NCI-H128 (cell line): Measurements from ENCODE around the gene LYPD4.

ENCODE experiments used
- DNase-seq: peaks from one replicate; lab custom pipeline; 2025; ENCODE audit not compliant: unreplicated experiment; lab: John Stamatoyannopoulos, UW

The LYPD4 gene

GRCh38 chr19:41844601-41845000 is at the start of gene LYPD4:
Gene LYPD4 (minus strand): TSS chr19:41844683. CDS start chr19:41839285, 5,398 bp downstream.
- no peak for DNase-seq

DNA sequence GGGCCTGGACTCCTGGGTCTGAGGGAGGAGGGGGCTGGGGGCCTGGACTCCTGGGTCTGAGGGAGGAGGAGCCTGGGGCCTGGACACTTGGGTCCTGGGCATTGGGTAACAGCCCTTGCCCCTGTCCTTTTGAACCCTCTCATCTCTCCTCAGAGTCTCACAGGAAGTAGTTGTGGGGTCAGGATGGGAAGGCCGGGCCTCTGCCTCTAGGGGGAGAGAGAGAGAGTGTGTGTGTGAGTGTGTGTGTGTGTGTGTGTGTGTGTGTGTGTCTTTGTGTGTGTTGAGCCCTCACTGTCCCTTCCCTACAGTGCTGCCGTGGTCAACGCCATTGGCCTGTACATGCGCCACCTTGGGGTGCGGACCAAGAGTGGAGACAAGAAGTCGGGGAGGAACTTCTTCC is 49.4 kb upstream of the LYPD4 start:
- DNase-seq, result no peak

DNA sequence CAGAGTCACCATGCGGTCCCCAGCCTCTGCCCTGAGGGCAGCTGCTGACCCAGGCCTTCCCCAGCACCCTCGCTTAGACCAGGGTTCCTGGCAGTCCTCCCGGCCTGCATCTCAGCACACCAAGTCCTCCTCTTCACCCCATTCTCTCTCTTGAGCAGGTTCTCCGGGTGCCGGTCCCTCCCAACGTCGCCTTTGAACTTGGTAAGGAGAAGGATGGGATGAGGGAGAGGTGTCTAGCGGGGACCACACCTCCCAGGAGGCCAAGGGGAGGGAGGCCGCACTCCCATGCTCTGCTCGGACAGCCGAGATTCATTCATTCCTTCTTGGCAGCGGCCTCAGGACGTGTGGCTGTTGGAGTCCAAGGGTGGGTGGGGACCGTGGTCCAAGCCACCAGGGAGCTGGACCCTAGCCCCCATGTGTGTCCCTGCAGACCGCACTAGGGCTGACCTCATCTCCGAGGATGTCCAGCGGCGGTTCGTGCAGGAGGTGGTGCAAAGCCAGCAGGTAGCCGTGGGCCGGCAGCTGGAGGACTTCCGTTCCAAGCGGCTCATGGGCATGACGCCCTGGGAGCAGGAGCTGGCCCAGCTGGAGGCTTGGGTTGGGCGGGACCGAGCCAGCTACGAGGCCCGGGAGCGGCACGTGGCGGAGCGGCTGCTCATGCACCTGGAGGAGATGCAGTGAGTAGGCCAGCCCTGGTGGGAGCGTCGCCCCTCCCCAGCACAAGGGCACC is 47.9 kb upstream of the LYPD4 start:
- DNase-seq, result no peak

- DNase-seq, result no peak
Measured at GRCh38 chr19:41890936-41891335, 46.5 kb upstream of the LYPD4 start.

GRCh38 chr19:41889896-41890295 is 45.4 kb upstream of the LYPD4 start:
- no peak for DNase-seq

- DNase-seq, result no peak
Measured at GRCh38 chr19:41888926-41889325, 44.4 kb upstream of the LYPD4 start.

GRCh38 chr19:41887711-41888382 is 43.4 kb upstream of the LYPD4 start:
- DNase-seq, result peak; percentile 17

DNA sequence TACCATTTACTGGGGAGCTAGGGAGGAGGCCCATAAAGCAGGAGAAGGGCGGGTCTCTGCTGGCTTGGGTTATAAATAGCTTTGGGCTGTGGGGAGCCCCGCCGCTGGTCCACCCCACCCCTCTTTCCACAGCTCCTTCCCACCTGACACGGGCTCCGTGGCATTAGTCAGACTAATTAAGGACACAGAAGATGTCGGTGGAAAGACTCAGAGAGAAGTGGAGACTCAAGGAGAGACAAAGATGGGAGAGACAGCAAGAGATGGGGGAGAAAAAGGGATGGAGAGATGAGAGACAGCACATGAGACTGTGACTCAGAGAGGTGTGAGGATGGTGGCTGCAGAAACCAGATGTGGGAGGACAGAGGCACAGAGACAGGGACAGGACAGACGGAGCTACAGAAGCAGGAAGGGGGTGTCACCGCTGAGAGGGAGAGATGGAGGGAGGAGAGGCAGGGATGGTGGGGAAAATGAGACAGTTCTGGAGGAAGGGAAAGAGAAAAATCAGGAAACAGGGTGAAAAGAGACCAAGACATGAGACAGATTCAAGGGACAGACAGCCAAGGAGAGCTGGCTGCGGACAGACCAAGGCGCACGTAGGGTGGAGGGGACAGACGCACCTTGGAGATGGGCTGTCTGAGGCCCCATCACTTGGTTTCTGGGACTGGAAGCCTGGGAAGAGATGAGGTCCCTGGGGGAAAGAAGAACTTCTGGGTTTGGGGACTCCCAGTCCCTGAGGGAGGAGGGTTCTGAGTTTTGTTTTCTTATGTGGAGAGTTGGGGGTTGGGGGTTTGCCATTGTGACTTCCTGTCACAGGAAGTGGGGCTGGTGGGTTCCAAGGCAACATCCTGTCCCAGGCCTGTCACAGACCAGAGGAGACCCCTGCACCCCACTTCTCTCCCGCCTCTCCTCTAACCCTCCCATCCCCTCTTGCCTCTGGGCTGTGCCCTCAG is 42.6 kb upstream of the LYPD4 start:
- no peak for DNase-seq

DNA sequence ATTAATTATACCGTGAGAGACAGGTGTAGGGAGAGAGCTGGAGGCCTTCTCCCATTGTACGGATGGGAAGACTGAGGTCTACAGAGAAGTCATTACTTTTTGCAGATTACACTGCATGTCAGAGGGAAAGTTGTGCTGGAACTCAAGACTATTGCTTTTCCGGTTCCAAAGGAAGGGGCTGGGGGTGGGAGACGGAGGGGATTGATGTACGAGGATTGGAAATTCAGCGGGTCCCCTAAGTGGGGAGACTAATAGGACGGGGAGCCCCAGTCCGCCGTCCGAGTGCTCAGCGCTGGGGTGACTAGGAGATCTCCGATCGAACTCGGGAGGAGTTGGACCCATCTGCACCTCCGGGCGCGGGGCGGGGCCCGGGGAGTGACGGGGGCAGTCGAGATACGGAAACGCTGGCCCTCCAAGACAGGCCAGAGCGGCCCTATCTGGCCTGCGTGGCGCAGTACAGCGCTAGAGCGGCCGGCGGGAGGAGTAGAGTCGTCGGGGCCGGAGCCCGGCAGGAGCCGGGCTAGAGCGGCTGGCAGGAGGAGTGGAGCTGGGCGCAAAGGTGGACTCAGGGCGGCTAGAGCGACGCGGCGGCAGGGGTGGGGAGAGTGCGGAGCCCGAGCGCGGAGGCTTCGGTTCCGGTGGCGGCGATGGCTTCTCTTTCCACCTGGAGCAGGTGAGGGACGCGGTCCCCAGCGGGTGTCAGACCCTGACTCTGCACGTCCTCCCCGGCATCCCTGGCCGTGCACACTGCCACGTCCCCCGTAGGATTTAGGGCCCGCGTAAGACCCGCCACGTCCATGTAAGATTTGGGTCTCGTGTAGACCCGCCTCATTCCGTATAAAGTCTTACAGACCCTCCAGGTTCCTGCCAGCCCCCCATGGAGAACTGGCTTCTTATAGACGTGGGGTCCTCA is 39.6 kb upstream of the LYPD4 start:
- peak; percentile 95 for DNase-seq

GRCh38 chr19:41883463-41883820 is 39.0 kb upstream of the LYPD4 start:
- no peak for DNase-seq

DNA sequence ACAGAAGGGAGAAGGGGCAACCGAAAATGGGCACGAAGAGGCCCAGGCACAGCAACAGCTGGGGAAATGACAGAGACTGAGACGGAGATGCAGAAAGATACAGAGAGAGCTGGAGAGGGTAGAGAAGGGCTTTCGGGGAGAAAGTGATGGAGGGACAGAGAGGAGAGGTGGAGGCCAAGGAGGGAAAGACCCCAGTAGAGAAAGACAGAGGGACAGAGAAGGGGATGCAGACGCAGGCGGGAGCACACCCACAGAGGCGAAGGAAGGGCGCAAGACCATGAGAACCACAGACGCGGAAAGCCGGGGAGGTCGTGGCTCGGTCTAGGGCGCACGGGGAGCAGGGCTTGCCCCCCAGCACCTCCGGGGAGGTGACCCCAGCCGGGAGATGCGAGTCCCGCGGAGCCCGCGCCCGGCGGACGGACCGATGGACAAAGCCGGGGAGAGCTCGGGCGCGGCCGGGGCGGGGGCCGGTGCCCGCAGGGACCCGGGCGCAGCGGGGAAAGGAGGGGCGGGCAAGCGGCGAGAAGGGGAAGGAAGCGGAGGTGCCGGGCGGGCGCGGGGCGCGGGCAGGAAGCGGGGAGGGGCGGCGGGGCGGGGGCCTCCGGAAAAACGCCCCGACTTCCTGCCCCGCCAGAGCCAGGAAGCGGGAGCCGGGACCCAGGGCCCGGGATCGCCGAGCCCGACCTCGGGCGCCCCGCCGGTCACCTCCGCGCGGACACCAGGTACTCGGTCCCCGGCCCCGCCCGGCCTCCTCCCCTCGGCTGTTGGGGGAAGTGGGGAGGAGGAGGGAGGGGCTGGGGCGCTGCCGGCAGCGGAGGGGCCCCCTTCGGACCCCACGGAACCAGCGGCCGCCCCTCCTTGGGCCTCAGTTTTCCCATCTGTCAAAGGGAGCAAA is 38.3 kb upstream of the LYPD4 start, which contains the start of gene ARHGEF1:
TSS of gene ARHGEF1 (plus strand) at position 617 of the 895 bp plus-strand sequence. CDS start 4,899 bp downstream, outside the sequence.
- no peak for DNase-seq

GRCh38 chr19:41880329-41880708 is 35.8 kb upstream of the LYPD4 start:
- no peak for DNase-seq

DNA sequence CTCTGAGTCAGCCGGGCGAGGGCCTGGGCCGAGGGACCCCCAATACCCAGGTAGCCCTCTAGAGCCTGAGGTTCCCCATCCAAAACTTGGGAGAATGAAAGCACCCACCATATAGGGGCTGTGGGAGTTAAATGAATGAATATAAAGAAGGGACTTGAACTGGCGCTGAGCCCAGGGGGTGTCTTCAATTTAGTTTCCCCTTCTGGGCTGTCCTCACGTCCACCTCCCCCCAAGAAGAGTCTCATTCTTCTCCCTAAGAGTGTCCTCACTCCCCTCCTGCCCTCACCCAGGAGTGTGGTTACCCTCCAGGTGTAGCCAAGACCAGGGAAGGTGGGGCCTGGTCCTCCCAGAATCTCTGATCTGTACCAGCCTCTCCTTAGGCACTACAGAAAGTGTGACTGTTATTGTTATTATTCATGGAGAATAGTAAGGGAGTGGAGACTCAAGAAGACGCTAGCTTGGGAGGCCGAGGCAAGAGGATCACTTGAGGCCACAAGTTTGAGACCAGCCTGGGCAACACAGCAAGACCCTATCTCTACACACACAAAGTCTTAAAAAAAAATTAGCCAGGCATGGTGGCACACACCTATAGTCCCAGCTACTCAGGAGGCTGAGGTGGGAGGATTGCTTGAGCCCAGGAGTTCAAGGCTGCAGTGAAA is 35.3 kb upstream of the LYPD4 start:
- DNase-seq, result no peak

DNA sequence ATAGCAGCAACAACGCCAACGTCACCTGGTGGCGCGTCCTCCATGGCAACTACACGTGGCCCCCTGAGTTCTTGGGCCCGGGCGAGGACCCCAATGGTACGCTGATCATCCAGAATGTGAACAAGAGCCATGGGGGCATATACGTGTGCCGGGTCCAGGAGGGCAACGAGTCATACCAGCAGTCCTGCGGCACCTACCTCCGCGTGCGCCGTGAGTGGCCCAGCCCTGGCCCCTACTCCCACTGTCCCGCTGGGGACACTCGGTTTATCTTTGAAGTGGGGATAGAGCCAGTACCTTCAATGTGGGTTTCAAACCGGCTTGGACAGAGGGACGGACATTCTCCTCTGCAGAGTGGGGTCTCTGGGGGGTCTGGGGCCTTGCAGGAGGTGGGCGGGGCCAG is 34.6 kb upstream of the LYPD4 start:
- no peak for DNase-seq

DNA sequence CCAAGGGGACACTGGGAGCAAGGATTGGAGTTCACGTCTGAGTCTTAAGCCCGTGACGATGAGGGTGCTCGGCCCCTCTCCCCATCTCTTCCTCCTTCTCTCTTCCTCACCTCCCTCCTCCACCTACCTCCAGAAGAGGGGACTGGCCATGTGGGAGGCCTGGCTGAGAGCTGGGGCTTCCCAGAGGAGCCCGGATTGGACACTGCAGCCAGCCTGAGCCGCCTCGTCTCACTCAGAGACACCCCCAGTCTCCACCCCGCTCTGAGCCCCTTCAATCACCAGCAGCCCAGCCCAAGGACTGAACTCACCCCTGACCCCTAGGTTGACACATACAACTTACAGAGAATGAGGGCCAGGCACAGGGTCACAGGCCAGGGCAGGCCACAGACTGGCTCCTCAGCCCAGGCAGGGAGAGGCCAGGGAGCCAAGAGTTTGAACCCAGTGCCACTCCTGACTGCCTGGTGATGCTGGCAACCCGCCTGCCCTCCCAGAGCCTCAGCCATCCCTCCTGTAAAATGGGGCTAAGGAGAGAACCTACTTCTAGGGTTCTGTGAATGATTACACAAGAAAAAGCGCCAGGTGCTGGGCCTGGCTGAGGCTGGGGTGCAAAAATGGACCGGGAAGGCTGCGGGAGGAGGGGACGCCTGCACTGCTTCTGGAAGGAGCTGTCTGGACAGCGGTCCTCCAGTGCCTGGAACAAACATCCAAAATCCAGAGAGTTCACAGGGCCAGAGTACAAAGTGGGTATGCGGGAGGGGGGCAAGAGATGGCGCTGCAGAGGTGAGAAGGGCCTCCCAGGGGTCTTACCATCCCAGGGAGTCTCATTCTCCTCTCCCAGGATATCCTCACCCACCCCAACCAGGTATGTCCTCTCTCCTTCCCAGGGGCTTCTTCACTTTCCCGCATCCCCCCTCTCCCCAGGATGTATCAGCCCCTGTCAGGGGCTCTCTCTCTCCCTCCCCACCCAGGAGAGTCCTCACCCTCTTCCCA is 33.7 kb upstream of the LYPD4 start:
- no peak for DNase-seq

DNA sequence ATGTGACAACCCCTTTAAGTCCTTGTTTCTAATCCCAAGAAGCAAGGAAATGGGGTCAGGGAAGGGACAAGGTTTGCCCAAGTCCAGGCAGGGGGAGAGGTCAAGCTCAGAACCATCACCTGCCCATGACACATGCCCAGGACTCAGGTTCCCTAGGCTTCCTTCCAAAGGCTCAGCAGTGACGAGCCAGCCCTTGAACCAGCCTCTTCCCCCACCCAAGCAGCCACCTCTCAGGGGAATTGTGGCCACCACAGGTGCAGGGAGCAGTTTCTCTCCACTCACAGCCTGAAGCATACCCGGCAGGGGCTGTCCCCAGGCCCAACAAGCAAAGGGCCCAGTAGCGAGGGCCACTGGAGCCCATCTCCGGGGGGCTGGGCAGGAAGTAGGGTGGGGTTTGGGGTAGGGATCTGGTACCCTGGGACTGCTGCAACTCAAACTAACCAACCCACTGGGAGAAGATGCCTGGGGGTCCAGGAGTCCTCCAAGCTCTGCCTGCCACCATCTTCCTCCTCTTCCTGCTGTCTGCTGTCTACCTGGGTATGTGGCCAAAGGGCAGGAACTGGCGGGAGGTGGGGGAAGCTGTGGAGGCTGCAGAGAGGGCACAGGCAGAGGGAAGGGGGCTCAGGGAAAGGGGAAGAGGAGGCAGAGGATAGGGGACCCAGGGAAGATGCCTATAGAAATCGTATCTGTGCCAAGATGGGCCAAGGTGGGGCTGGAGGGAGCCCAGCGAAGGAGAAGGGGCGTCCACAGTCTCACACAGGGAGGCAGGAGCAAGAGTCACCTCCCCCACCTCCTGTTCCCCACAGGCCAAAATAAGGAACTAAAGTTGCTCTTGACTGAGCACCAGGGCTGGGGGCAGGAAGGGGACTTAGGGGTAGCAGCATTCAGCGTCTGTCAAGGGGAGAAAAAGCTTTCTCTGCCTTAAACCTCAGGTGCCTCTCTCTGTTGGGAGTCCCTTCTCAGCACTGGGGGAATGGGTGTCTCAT is 32.7 kb upstream of the LYPD4 start, which contains the start of gene CD79A:
TSS of gene CD79A (plus strand) at position 433 of the 986 bp plus-strand sequence. CDS start at position 459, 26 bp downstream.
- DNase-seq, result no peak
